GM21367 (cell line): ENCODE results near the gene PCYT2.
"Not testable (repeated sequence)": the region's sequence is repeated elsewhere in the genome, so short reads cannot be mapped to it uniquely, and the experiment has no call there.

Experiments used
- ATAC-seq: cut with Tn5 transposase; IDR thresholded peaks from one replicate; pipeline ENCODE4 v1.9.1; 2021; ENCODE audit not compliant: unreplicated experiment

PCYT2 gene

GRCh38 chr17:81927653-81928543 is 16.7 kb upstream of the PCYT2 start, which contains the start of gene MAFG:
TSS of gene MAFG (minus strand) at chr17:81927735. CDS start at chr17:81923185, 4,550 bp downstream.
- ATAC-seq = peak; percentile 46

GRCh38 chr17:81927152-81927652 is 16.0 kb upstream of the PCYT2 start:
- ATAC-seq = no peak

GRCh38 chr17:81926451-81927151 is 15.4 kb upstream of the PCYT2 start:
- no peak for ATAC-seq

- no peak for ATAC-seq
These were observed 14.8 kb upstream of the PCYT2 start for GRCh38 chr17:81925860-81926450.

- no peak for ATAC-seq
These were observed 13.6 kb upstream of the PCYT2 start for GRCh38 chr17:81924557-81925532.

GRCh38 chr17:81923302-81924260 is 12.4 kb upstream of the PCYT2 start:
- no peak for ATAC-seq

- no peak for ATAC-seq
These were observed 11.5 kb upstream of the PCYT2 start for GRCh38 chr17:81922566-81923301.

GRCh38 chr17:81921996-81922565 is 10.9 kb upstream of the PCYT2 start:
- no peak for ATAC-seq

GRCh38 chr17:81921537-81921862 is 10.3 kb upstream of the PCYT2 start:
- ATAC-seq = no peak

- ATAC-seq = no peak
These were observed 9.7 kb upstream of the PCYT2 start for GRCh38 chr17:81920612-81921536.

- ATAC-seq = no peak
These were observed 7.8 kb upstream of the PCYT2 start for GRCh38 chr17:81918832-81919545.

- ATAC-seq = not testable (repeated sequence)
These were observed 7.1 kb upstream of the PCYT2 start for GRCh38 chr17:81918333-81918669.

- no peak for ATAC-seq
These were observed 6.5 kb upstream of the PCYT2 start, which contains the start of gene SIRT7 for GRCh38 chr17:81917565-81918332. TSS of gene SIRT7 (minus strand) at chr17:81918176. CDS start at chr17:81918131, 45 bp downstream.

GRCh38 chr17:81916234-81917001 is 5.2 kb upstream of the PCYT2 start:
- ATAC-seq = no peak

- no peak for ATAC-seq
These were observed 4.1 kb upstream of the PCYT2 start for GRCh38 chr17:81915331-81915730.
